ENCODE measurements around the gene COX7A2L. TPM values are rescaled to one million over a fixed set of nuclear protein-coding genes. Genes with fewer than 3 reads are reported as not detected.

The COX7A2L gene
- total and polyA plus RNA-seq, 9 of the 15 experiments (the other 6 are each of a cell fraction or from before 2014, with no cell fraction given) = 118 to 481 (median 163) TPM

DNA sequence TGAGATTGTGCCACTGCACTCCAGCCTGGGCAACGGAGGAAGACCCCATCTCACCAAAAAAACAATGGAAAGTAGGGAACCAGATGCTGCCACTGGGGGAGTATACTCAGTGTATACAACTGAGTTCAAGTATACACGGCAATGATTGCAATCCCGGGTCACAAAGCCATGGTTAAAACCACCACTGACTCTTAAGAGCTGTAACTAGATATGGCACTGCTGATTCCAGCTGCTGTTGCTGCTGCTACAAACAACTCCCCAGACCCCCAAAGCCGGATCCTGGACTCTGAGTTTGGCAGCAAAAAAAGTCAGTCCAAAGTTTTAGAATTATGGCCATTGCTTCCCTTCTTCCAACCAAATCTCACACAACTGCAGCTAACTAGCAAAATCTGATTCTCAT is 43.7 kb upstream of the COX7A2L start (continued):
- TF ChIP-seq HDAC6 (IDR thresholded peaks at IDR 0.05; ENCODE audit: low read depth, low read length) = no peak

DNA sequence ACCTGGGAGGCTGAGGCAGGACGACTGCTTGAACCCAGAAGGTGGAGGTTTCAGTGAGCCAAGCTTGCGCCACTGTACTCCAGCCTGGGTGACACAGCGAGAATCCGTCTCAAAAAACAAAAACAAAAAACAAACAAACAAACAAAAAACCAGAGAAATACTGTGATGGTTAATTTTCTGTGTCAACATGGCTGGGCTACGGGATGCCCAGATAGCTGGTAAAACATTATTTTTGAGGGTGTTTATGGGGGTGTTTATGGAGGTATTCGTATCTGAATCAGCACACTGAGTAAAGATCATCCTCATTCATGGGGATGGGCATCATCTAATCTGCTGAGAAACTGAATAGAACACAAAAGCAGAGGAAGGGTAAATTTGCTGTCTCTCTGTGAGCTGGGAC is 40.8 kb upstream of the COX7A2L start:
- no peaks in the 10 kb centered on the region for H3K9me3 ChIP-seq (replicated peaks; ENCODE audit: control insufficient read depth, insufficient read depth, low read depth, low read length)
- intact Hi-C loops (cut with micrococcal nuclease) = no loop called here
- no peaks in the 10 kb centered on the region for H3K79me2 ChIP-seq (ENCODE audit: control insufficient read depth, insufficient read depth, low read length)
- WGBS (ENCODE audit: insufficient coverage, low coverage, missing lambda C conversion rate) = 12% methylated on average over 6 of the region's 6 CpGs
- DNase-seq (ENCODE audit: extremely low read depth in 1 of 4, low spot score in 3 of 4) (no peak), ATAC-seq (no peak), FAIRE-seq (peak; percentile 66)
- no peaks in the 10 kb centered on the region for H3K36me3 ChIP-seq (ENCODE audit: control insufficient read depth, insufficient read depth, low read length)
- BruUV-seq (replicated peaks) = no TSS peak
- no peak overlapping the region for H3K4me3 ChIP-seq
- no peaks in the 10 kb centered on the region for H3K9me1 ChIP-seq (ENCODE audit: control insufficient read depth, insufficient read depth, low read length)
- POLR2A ChIA-PET = no interaction called here
- no peak overlapping the region for H3K4me2 ChIP-seq (ENCODE audit: insufficient read depth, low read length)
- H3K27me3 ChIP-seq (ENCODE audit: control insufficient read depth in 2 of 2, insufficient read depth in 2 of 2, low read length in 2 of 2) = peaks cover 0 to 4% of the 10 kb centered on the region in 2 experiments; a peak in 1 of 5 replicates
- H2AFZ ChIP-seq (ENCODE audit: low read depth, low read length) = no peak overlapping the region
- CTCF ChIA-PET (ENCODE audit: low intra/inter-chr PET ratio) = no interaction called here
- H4K20me1 ChIP-seq (replicated peaks; ENCODE audit: control insufficient read depth, insufficient read depth, low read length) = no peaks in the 10 kb centered on the region
- no peaks in the 10 kb centered on the region for H3K4me1 ChIP-seq (replicated peaks in 1 of 2; ENCODE audit: control insufficient read depth in 2 of 2, insufficient read depth in 2 of 2, low read length in 2 of 2)
- no peak for TF ChIP-seq THAP7 (CRISPR knock-in tag; IDR thresholded peaks at IDR 0.05)
- TF ChIP-seq NFE2L1 (tag; IDR thresholded peaks at IDR 0.05; ENCODE audit: borderline replicate concordance, low read depth) = no peak
- TF ChIP-seq, protein P1, sequence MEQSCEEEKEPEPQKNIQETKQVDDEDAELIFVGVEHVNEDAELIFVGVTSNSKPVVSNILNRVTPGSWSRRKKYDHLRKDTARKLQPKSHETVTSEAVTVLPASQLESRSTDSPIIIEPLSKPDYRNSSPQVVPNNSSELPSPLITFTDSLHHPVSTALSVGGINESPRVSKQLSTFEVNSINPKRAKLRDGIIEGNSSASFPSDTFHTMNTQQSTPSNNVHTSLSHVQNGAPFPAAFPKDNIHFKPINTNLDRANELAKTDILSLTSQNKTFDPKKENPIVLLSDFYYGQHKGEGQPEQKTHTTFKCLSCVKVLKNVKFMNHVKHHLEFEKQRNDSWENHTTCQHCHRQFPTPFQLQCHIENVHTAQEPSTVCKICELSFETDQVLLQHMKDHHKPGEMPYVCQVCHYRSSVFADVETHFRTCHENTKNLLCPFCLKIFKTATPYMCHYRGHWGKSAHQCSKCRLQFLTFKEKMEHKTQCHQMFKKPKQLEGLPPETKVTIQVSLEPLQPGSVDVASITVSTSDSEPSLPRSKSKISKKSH (CRISPR knock-in tag; IDR thresholded peaks at IDR 0.05) = no peak
- TF ChIP-seq ZNF75A (CRISPR knock-in tag; IDR thresholded peaks at IDR 0.05) = no peak
- TF ChIP-seq ZNF134 (CRISPR knock-in tag; conservative IDR thresholded peaks at IDR 0.05) = no peak
- no peak for TF ChIP-seq FOXK1 (CRISPR knock-in tag; IDR thresholded peaks at IDR 0.05; ENCODE audit: borderline replicate concordance)
- TF ChIP-seq, protein P2, sequence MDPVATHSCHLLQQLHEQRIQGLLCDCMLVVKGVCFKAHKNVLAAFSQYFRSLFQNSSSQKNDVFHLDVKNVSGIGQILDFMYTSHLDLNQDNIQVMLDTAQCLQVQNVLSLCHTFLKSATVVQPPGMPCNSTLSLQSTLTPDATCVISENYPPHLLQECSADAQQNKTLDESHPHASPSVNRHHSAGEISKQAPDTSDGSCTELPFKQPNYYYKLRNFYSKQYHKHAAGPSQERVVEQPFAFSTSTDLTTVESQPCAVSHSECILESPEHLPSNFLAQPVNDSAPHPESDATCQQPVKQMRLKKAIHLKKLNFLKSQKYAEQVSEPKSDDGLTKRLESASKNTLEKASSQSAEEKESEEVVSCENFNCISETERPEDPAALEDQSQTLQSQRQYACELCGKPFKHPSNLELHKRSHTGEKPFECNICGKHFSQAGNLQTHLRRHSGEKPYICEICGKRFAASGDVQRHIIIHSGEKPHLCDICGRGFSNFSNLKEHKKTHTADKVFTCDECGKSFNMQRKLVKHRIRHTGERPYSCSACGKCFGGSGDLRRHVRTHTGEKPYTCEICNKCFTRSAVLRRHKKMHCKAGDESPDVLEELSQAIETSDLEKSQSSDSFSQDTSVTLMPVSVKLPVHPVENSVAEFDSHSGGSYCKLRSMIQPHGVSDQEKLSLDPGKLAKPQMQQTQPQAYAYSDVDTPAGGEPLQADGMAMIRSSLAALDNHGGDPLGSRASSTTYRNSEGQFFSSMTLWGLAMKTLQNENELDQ (CRISPR knock-in tag; IDR thresholded peaks at IDR 0.05; ENCODE audit: borderline replicate concordance) = no peak
- TF ChIP-seq, protein P3, sequence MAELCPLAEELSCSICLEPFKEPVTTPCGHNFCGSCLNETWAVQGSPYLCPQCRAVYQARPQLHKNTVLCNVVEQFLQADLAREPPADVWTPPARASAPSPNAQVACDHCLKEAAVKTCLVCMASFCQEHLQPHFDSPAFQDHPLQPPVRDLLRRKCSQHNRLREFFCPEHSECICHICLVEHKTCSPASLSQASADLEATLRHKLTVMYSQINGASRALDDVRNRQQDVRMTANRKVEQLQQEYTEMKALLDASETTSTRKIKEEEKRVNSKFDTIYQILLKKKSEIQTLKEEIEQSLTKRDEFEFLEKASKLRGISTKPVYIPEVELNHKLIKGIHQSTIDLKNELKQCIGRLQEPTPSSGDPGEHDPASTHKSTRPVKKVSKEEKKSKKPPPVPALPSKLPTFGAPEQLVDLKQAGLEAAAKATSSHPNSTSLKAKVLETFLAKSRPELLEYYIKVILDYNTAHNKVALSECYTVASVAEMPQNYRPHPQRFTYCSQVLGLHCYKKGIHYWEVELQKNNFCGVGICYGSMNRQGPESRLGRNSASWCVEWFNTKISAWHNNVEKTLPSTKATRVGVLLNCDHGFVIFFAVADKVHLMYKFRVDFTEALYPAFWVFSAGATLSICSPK (IDR thresholded peaks at IDR 0.05; ENCODE audit: borderline replicate concordance) = no peak
- no peak for TF ChIP-seq RBM34 (IDR thresholded peaks at IDR 0.05; ENCODE audit: borderline replicate concordance, insufficient read depth, low read length)
- TF ChIP-seq ZNF253 (CRISPR knock-in tag; conservative IDR thresholded peaks at IDR 0.05) = no peak
- no peak overlapping the region for H3K9ac ChIP-seq (ENCODE audit: insufficient read depth in 1 of 2, low read depth in 2 of 2, low read length in 2 of 2)
- H3K27ac ChIP-seq (ENCODE audit: extremely low read depth, low read depth, low read length) = no peak overlapping the region
- in situ Hi-C loops (cut with MboI) = no loop called here
